Stimulated activated CD4-positive, alpha-beta T cell treated with anti-CD3 and anti-CD28 coated beads, Interleukin-1b, Interleukin-23, amount 100 ng/mL, for 24 hours (primary cell): ENCODE measurements around the gene PI4K2A.
A peak's percentile ranks its signal among the peaks of the same experiment; 100 is the strongest.

Experiments used
- DNase-seq, 4 experiments: peaks; one replicate each; pipeline ENCODE4 v3.0.0-alpha.2; 2020; ENCODE audit warnings: low read depth in 4 of 4, low spot score in 1 of 4

Gene PI4K2A

DNA sequence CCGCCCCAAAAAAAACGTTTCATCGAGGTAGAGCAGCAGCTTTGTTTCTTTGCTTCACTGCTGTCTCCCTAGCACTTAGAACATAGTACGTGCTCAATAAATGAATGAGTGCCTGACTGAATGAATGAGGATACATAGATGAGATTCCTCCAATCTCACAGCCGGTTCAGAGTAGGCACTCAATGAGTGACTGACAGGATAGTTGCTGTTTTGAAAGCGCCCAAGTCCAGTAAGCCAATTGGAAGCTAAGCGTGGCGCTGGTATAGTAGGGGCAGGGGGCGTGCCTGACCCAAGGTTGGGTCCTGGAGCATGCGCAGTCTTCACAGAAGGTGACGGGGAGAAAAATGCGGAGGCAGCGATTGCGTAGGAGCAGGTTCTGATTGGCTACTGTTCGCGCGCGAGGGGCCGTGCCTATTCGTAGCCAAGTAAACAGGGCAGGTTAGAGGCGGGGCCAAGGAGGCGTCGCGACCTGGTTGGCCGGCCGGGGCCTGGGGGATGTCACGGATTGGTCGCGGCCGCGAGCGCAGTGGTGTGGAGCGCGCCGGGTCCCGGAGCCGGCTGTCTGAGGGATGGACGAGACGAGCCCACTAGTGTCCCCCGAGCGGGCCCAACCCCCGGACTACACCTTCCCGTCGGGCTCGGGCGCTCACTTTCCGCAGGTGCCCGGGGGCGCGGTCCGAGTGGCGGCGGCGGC, at the start of gene PI4K2A:
TSS of gene PI4K2A (plus strand) at position 498 of the 694 bp plus-strand sequence. CDS start at position 570, 72 bp downstream.
- DNase-seq, result peak; percentile 97 to 99 (median 98)

DNA sequence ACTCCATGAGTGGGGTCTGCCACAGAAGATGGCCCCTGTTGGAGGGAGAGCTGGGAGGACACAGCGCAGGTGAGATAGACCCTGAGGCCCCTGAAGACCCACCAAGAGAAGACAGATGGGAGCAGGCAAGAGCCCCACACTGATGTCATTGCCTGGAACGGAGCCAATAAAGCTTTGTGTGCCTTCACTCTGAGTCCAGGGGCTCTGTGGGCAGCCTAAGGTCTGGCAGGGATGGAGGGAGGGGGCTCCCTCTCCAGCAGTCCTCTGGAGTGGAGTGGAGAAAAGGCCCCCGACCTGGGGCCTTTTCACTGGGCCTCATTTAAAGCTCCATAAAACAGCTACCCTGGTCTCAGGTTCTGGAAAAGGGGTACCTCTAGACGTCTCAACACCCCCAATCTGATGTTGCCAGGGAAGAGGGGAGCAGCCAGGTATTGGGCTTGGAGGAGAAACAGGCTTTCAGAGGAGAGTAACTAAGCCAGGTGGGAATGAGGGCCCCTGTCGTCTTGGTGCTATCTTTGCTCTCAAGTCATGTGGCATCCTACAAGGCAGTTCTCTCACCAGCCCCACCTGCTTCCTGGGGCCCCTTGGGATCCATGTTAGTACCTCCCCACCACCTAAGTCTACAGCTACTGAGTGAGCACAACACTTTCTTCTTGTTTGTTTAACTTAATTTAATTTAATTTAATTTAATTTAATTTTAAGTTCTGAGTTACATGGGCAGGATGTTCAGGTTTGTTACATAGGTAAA, 49.5 kb upstream of the PI4K2A start:
- DNase-seq, result no peak

DNA sequence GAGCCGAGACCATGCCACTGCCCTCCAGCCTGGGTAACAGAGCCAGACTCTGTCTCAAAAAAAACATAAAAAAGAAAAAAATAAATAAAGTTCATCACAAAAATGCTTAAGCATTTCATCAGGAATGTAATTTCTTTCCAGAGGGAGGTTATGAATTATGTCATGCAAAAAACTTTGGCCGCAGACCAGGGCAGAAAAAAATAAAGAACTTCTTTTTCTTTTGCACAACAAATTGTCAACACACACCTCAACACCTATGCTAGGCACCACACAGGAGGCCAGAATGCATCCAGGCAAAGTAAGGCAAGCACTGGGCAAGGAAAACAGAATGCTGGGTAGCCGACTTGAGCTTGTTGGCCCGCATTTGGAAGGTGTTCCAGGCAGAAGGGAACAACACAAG, 47.0 kb upstream of the PI4K2A start:
- DNase-seq, result no peak

DNA sequence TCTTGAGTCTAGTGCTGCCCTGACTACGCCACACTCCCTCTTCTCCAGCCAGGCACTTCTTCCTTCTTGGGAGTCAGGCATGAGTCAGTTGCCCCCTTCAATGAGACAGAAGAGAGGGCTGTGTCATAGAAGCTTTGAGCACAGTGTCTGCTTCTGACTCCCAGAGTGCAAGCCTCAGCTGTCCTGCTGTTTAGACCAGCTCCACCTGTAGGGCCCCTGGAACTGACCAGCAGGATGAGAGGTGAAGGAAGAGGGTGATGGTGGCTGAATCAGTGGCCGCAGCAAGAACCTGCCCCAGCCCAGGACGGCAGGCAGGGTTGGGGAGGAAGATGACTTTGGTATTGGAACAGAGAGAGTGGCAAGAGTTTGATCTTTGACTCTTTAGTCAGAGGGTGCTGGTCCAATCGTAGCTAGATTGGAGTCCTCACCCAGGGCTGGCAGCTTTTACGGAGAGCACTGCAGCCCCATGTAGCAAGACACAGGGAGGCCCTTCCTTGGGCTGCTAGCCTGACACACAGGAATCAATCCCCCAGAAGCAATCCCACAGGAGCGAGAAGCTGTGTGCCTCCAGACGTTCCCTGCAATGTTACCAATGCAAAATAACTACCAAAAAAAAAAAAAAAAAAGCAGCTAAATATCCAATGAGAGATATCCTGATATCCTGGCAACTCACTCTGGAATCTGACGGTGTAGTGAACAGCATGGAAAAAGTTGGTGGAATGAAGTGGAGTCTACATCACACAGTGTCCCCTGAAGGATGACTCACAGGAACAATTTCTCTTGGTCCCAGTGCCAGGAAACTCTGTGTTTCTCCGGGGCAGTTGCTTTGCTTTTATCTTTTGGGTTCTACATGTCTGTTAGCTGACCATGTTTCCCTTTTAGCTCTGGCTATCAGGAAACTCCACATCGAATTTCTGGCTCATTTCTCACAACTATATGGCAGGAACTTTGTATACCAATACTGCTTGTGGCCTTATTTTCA, 44.1 kb upstream of the PI4K2A start:
- no peak for DNase-seq

DNA sequence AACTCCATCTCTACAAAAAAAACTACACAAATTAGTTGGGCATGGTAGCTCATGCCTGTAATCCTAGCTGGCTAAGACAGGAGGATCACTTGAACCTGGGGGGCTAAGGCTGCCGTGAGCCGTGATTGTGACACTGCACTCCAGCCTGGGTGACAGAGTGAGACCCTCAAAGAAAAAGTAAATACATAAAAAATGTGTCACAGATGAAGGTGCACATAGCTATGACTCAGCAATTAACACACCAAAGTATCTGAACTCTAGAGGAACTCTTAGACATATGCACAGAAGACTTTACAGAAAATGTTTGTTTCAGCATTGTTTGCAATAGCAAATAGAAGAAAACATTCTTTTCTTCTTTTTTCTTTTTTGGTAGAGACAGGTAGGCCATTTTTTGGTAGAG, 42.7 kb upstream of the PI4K2A start:
- DNase-seq, result no peak

DNA sequence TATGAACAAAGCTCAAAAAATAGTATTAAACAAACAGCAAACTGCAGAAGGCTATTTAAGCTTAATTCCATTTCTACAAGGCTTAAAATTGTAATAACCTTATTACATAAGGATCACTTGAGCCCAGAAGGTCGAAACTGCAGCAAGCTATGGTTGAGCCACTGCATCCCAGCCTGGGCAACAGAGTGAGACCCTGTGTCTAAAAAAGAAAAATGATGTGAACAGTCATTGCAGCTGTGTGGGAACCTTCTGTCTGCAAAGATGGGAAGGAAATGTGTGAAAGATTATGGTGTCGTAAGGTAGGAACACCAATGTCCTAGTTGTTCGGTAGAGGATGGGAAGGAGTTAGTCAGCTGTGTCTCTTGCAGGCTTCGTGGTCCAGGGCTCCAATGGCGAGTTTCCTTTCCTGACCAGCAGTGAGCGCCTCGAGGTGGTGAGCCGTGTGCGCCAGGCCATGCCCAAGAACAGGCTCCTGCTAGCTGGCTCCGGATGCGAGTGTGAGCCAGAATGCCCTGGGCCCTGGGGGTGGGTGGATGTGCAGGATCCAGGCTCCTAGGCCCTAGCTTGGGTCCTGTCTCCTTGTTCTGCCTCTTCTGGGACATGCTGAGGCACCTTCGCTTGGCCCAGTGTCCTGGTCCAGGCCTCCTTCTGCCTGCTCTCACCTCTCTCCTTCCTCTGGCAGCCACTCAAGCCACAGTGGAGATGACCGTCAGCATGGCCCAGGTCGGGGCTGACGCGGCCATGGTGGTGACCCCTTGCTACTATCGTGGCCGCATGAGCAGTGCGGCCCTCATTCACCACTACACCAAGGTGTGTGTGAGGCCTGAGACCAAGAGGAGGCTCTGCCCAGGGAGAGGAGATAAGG, 41.8 kb upstream of the PI4K2A start:
- DNase-seq, result no peak

DNA sequence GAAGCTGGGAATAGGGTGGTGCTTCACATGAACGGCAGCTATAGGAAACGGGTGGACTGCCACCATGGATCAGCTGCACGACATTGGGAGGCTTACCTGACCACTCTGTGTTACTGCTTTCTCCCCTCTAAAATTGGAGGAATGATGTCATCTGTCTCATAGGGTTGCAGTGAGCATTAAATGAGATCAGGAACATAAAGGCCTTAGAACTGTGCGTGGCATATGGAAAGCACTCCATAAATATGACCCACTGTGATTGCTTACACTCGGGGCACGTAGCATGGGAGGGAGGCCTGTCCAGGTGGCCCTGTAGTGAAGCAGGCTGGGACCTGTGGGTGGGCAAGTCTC, 41.2 kb upstream of the PI4K2A start:
- DNase-seq, result no peak

DNA sequence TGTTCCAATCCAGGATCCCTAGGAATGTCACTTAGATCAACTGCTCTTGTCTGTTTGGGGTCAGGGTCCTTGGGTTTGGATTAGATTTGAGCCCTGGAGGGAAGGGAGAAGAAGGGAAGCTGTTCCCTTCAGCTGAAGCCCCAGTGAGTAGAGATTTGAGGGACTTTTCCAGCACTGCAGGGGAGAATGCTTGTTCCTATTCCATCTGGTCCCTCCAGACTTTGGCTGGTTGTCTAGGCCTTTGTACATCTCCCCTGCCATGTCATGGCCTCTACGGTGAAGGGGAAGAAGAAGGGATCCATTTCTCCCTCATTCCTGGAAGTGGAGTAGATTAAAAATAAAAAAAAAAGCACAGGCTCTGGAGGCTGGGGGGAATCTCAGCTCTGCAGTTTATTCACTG, 39.9 kb upstream of the PI4K2A start:
- no peak for DNase-seq

DNA sequence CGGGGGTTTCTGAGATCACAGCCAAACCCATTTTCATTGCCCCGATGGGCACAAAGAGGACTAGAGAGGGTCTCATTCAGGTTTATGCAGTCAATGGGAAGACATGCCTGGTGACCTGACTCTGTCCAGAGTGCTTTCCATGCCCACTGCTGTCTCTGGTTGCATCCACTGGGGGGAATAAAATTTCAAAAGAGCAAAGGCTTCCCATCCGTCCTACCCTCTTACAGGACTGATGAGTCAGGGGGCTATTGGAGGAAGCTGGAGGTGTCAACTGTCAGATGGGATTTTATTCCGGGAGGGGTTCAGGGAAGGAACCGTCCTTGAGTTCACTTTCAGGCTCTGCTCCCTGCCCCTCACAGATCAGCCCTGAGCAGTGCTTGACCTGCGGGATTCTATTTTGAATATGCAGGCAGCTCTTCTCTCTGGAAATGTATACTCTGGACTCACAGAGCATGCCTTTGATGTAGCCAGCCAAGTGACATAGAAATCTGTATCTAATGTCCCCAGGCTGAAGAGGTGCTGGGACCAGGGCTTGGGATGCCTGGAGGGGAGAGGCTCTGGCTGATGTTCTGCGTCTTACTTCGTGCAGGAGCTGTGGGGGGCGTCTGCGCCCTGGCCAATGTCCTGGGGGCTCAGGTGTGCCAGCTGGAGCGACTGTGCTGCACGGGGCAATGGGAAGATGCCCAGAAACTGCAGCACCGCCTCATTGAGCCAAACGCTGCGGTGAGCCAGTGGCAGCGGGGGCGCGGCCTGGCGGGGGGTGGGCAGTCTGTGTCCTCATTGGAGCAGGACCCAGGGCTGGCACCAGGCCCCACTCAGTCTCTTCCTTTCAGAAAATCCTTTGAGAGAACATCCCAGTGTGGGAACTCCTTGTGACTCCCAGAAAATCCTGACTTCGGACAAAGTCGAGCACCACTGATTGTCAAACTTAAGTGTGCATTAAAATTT, 38.9 kb upstream of the PI4K2A start:
- DNase-seq, result no peak

DNA sequence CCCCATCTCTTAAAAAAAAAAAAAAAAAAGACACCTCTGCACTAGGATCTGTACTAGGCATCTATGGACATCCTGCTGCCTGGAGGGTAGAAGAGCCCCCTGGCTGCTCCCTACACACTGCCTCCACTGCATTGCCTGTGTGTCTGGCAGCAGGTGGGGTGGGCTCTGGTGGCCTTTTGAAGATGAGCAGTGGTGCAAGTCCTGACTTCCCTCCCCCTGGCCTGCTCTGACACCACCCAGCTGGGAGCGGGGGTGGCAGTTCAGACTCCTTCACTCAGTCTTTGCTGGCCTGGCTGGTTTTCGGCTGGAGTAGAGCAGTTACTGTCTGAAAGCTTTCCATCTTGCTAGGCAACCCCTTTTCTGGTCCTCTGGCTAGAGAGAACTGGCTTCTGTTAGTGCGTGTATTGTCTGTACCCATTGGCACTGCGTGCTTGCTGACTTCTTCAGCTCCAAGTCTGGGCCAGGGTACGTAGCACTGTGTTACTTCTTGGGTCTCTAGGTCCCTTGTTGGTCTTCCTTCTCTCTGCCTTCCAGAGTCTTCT, 33.3 kb upstream of the PI4K2A start:
- DNase-seq, result no peak

DNA sequence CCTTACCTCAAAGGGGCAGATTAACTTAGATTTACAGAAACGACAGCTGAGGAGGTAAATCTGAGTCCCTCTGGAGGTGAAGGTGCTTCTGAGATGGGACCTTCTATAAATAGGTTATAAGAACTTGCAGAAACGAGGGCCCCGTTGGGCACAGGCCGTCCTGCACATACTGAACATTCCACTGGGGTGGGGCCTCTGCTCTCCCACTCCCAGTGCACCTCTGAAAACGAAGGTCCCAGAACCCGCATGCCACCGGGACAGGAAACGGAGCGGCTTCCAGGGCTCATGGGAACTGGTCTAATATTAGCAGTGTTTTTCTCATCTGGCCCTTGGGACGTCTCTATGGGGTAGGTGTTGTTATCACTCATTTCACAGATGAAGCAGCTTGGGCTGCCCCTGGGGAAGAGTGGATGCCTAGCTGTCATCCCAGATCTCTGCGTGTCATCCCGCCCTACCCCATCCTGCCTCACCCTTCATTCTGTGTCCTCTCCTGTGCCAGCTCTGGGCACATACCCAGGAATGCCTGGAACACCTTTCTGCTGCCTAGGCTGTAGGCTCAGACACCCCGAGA, 31.4 kb upstream of the PI4K2A start:
- no peak for DNase-seq

DNA sequence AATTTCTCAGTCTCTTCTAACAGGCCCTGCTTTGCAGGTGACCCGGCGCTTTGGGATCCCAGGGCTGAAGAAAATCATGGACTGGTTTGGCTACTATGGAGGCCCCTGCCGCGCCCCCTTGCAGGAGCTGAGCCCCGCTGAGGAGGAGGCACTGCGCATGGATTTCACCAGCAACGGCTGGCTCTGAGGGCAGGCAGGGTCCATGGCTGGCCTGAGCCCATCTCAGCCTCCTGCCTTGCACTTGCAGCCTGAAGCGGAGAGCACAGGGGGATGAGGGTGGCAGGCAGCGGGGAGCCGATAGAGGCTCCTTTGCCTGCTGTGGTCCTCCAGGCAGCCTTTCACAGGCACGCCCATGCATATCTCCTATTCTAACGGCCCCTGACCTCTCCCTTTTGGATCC, 29.0 kb upstream of the PI4K2A start:
- no peak for DNase-seq

DNA sequence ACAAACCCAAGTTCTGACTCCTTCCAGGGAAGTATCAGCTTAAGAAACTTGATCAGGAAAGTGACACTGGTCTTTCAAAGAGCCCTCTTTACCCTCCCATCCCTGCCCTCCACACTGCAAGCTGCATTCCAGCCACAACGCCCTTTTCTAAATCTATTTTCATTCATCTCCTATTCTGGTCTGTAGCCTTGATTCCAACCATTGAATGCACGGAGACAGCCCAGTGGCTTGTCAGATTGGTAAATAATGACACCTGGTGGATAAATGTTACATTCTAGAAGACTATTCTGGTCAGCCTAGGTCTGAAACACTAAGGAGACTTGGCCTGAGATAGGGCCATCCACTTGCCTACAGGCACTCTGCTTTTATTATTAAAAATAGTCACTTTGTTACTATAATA, 28.1 kb upstream of the PI4K2A start:
- no peak for DNase-seq

DNA sequence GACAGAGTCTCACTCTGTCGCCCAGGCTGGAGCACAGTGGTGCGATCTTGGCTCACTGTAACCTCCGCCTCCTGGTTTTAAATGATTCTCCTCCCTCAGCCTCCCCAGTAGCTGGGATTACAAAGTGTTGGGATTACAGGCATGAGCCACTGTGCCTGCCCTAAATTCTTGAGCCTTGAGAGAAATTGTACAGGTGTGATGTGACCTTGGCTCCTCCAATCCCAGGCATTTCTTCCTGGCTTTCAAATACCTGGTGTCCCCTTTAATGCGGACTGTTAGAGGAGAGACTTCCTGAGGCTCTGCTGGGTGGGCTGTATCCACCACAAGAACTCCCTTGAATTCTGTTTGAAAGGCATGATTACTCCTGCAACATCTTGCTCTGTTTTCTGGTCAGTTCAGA, 22.2 kb upstream of the PI4K2A start:
- DNase-seq, result no peak

DNA sequence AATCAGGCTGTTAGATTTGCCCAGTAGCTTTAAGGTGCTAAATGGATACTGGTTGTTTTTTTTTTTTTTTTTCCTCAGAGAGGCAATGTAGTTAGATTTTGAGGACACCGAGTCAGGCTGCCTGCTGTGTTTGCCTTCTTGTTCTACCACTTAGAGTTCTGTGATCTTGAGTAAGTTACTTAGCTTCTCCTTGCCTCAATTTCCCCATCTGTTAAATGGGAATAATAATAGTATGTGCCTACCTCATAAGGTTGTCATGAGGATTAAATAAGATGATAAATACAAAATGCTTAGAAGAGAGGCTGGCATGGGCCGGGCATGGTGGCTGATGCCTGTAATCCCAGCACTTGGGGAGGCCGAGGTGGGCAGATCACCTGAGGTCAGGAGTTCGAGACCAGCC, 21.7 kb upstream of the PI4K2A start:
- no peak for DNase-seq

DNA sequence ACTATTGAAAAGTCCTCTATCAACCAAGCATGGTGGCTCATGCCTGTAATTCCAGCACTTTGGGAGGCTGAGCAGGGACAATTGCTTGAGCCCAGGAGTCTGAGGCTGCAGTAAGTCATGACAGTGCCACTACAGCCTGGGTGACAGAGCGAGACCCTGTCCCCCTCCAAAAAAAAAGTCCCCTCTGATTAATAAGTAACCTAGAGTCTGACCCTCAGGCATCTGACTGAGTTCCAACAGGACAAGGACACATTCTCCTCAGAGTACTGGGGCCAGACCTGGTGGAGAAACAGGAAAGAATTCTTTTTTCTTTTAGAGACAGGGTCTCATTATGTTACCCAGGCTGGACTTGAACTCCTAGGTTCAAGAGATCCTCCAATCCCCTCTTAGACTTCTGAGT, 17.2 kb upstream of the PI4K2A start:
- DNase-seq, result no peak

DNA sequence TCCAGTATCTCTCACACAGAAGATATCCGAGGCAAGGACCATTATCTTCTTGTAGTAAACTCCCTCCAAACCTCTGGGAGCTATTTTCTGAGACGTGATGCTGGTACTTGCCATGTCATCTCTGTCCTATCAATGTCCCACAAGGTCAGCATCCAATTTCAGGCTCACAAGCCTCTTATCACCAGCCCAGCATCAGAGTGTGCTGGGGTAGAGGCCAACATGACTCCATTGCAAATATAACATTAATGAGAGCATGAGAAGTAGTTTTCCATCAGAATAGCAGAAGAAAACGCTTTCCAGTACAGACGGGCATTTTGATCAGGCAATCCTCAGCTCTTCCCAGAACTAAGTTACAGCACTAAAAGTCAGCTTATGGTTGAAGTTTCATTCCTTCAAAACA, 12.7 kb upstream of the PI4K2A start:
- no peak for DNase-seq

DNA sequence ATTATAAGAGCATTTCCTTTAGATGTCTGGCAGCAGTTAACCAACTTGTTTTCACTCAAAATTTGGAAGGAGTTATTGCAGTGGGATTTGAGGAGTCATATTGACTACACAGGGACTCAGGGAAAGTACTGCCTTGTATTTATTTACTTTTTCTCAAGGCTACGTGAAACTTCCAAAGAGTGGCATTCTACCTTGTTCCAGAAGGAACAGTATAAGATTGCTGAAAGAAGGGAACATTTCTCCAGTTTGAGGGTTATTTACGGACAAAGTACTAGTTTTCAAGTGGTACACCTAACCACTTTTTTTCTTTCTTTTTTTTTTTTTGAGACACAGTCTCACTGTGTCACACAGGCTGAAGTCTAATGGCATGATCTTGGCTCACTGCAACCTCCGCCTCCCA, 12.2 kb upstream of the PI4K2A start:
- DNase-seq, result no peak

DNA sequence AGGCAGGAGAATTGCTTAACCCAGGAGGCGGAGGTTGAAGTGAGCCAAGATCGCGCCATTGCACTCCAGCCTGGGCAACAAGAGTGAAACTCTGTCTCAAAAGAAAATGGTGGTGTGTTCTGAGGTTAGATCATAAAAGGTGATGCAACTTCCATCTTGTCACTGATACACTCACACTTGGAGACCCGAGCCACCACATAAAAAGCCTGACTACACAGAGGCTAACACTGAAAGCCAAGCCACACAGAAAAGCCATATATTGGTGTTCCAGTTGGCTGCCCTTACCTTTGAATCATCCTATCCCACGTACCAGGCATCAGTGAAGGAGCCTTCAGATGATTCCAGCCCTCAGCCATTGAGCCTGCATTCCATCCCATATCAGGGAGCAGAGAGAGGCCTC, 11.2 kb upstream of the PI4K2A start:
- no peak for DNase-seq
